ENCODE data around the gene GPR61.

Gene GPR61

DNA sequence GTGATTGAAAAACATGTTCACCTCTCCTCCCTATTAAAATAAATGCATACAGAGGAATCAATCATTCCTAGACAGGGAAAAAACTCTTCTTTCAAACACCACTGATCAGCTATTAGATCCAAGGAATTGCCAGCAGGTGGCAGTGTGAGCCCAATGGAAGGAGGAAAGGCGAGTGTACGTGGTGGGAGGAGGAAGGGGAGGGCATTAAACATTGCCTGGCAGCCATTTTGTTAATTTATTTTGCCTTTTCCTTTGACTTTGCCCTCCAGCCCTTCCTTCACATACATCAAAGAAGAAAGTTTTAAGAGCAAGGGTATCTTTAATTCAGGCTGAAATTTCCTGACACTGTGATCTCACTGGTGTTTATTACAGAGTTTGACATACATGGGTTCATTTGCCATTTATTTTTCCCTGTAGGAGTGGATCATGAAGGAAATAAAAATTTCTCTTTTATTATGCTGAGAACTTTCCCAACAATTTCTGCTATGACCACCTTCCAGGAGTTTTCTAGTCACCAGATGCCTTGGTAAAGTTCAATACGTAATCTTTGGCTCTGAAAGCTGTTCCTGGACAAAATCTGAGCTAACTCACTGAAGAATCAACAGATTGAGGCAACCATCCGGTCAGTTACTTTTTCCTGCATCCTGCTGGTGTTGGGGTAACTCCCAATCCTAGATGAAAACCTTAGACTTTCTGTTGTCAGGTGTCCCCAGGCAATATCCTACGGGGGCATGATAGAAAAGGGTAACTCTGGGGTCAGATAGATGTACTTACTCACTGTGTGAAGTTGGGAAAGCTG lies 6.8 kb downstream of the GPR61 start:
- CTCF ChIA-PET: interaction anchor here (0.6 to 3.8 kb wide), 20 partner anchors 9 to 438 kb away, joined by 3 to 42 read pairs (median 4); partner anchors contain the start of genes AHCYL1 and GNAT2
- TF ChIP-seq ARNT (IDR thresholded peaks at IDR 0.05) (no peak), CTBP1 (IDR thresholded peaks at IDR 0.05; ENCODE audit: borderline replicate concordance) (no peak)
- TF ChIP-seq, protein P1, sequence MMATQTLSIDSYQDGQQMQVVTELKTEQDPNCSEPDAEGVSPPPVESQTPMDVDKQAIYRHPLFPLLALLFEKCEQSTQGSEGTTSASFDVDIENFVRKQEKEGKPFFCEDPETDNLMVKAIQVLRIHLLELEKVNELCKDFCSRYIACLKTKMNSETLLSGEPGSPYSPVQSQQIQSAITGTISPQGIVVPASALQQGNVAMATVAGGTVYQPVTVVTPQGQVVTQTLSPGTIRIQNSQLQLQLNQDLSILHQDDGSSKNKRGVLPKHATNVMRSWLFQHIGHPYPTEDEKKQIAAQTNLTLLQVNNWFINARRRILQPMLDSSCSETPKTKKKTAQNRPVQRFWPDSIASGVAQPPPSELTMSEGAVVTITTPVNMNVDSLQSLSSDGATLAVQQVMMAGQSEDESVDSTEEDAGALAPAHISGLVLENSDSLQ (IDR thresholded peaks at IDR 0.05): peak; percentile 89
- DNase-seq (ENCODE audit: extremely low spot score): peak; percentile 93
- POLR2A ChIA-PET: interaction anchor here (0.6 to 1.9 kb wide), 8 partner anchors 9 to 228 kb away, joined by 3 to 15 read pairs (median 4); partner anchors contain the start of genes AMPD2 and GNAT2

DNA sequence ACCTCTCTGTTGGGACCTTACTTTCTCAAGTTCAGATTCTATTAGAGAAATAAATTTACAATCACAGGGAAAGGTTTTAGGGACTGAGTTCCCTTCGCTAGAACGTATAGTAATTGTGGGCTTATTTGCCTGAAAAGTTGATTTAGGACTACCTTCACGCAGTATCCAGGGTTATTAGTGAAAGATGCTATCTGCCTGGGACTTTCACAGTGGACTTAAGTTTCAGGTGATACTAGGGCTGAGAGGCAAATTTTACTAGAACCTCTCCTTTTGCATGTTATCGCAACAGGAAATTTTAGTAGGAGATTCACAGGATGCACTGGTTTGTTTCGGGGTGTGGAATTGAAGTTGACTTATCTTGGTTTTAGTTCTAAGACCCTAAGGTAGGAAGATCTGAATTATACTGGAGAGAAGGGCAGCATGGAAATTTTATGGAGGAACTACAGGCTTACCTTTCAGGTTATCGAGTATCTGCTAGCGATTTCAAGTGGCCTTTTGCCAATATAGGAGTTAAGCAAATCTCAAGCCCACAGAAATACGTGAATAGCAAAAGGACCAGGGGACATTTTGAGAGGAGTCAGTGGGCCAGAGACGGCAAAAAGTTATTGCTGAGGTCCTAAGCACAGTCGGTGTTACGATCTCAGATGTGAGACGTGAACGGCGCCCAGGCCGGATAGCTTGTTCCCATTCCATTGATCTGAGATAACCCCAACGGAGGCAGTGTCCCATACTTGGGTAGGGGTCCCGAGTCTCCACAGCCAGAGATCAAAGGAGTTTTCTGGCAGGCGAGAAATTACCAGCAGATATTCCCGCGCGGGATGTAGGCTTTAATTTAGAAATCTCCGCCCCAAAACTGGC lies 8.0 kb downstream of the GPR61 start:
- POLR2A ChIA-PET: interaction anchor here (0.7 to 3.2 kb wide), 34 partner anchors 9 to 463 kb away, joined by 3 to 79 read pairs (median 6); partner anchors contain the start of genes AHCYL1, AMIGO1, AMPD2 and GNAT2
- TF ChIP-seq ELF4 (IDR thresholded peaks at IDR 0.05) (no peak), ZNF384 (IDR thresholded peaks at IDR 0.05) (no peak), FOXK2 (IDR thresholded peaks at IDR 0.05) (no peak), LEF1 (IDR thresholded peaks at IDR 0.05; ENCODE audit: borderline replicate concordance) (no peak), L3MBTL2 (conservative IDR thresholded peaks at IDR 0.05) (no peak), HDGF (IDR thresholded peaks at IDR 0.05; ENCODE audit: borderline replicate concordance) (no peak), BHLHE40 (IDR thresholded peaks at IDR 0.05; ENCODE audit: borderline replicate concordance) (no peak), FOXA1 (IDR thresholded peaks at IDR 0.05) (no peak), FOXM1 (IDR thresholded peaks at IDR 0.05; ENCODE audit: borderline replicate concordance) (no peak), SP1 (IDR thresholded peaks at IDR 0.05) (no peak), TARDBP (IDR thresholded peaks at IDR 0.05) (no peak), ARNT (IDR thresholded peaks at IDR 0.05) (no peak), SUZ12 (IDR thresholded peaks at IDR 0.05) (no peak)
- TF ChIP-seq, protein P1 (IDR thresholded peaks at IDR 0.05): no peak
- CTCF ChIA-PET: interaction anchor here (1.3 to 3.8 kb wide), 9 partner anchors 15 to 102 kb away, joined by 4 to 42 read pairs (median 12); partner anchors contain the start of genes AMPD2 and GNAT2
- no peak for DNase-seq (ENCODE audit: extremely low spot score)

DNA sequence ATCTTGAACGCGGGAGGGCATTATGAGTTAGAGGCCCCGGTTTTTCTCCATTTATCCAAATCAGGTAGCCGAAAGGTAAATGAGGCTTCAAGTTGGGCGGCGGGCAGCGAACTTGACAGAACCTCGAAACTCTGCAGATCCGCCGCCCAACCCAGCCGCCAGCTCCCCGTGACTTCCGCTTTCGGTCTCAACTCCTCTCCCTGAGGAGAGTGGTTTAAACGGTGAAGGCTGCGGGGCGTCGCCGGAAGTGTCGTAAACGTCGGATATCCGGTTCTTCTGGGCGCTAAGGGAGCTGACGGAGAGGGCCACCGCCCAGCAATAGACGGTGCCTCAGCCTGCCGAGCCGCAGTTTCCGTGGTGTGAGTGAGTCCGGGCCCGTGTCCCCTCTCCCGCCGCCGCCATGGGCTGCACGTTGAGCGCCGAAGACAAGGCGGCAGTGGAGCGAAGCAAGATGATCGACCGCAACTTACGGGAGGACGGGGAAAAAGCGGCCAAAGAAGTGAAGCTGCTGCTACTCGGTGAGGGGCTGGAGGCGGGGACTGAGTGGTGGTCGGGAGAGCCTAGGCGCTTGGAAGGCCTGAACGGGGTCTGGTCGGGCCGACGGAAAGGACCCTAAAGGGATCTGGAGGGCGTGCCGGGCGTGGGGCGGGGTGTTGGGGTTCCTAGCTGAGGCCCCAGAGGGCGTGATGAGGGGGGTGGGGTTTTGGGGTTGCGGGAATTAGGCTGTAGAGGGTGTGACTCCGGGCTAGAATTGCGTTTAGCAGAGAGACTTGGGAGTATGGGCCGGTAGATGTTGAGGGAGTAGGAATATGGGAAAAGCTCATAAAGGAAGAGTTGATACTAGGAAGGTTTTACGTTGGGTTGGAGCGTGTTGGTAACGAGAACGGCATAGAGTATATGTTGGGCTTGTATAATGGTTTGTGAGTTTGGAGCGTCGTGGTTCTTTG lies 8.9 kb downstream of the GPR61 start, which contains the start of gene GNAI3:
GNAI3 (plus strand) TSS at position 295 of the 947 bp plus-strand sequence; CDS start at position 401, 106 bp downstream.
- CTCF ChIA-PET: interaction anchor here (0.8 to 3.2 kb wide), 9 partner anchors 15 to 121 kb away, joined by 3 to 32 read pairs (median 5); partner anchors contain the start of genes AMPD2 and GNAT2
- TF ChIP-seq FOXM1 (IDR thresholded peaks at IDR 0.05; ENCODE audit: borderline replicate concordance): no peak
- TF ChIP-seq, protein P1 (IDR thresholded peaks at IDR 0.05): peak; percentile 35; the same call in 1 of the 2 replicates
- peak; percentile 83 for TF ChIP-seq ELF4 (IDR thresholded peaks at IDR 0.05)
- peak; percentile 66 for TF ChIP-seq L3MBTL2 (conservative IDR thresholded peaks at IDR 0.05)
- POLR2A ChIA-PET: interaction anchor here (0.6 to 3.2 kb wide), 35 partner anchors 10 to 463 kb away, joined by 3 to 79 read pairs (median 5); partner anchors contain the start of genes AHCYL1, AMIGO1, AMPD2 and GNAT2
- peak; percentile 97 for DNase-seq (ENCODE audit: extremely low spot score)

DNA sequence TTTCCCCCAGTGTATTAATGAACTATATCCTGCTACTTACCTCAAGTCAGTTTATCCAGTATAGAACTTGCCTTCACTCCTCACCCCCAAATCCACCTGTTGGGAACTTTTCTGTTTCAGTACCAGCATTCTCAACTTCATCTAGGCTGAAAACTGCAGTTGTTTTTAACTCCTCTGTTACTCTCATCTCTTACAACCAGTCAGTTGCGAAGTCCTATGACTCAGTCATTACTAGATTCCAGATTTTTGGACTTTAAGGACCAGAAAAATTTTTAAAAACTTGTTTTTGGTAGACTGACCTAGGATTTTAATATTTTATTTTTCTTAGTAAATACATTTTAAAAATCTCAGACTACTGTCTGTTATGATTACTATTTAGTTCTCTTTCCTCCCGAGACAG lies 16.9 kb downstream of the GPR61 start:
- CTCF ChIA-PET: no interaction called here
- POLR2A ChIA-PET: no interaction called here
- no peak for TF ChIP-seq SUZ12 (IDR thresholded peaks at IDR 0.05)
- TF ChIP-seq ARNT (IDR thresholded peaks at IDR 0.05): no peak
- TF ChIP-seq FOXM1 (IDR thresholded peaks at IDR 0.05; ENCODE audit: borderline replicate concordance): no peak
- TF ChIP-seq BHLHE40 (IDR thresholded peaks at IDR 0.05; ENCODE audit: borderline replicate concordance): no peak
- no peak for DNase-seq (ENCODE audit: extremely low spot score)

DNA sequence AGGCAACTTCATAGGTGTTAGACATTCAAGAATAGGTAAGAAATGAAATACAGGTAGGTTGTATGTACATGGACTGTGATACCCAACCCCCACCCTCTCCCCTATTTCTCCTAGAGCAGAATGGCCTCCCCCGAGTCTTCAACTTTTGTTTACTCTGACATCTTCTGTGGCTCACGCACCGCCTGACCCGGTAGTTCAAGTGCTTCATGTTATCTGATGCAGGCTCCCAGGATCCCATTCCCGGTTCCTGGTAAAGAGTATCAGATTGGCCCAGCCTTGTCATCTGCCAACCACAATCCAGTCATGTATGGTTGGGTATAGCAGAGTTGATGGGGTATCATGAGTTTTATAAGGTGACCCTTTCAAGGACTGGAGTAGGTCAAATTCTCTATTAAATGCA lies 17.8 kb downstream of the GPR61 start:
- DNase-seq (ENCODE audit: extremely low spot score): no peak
- CTCF ChIA-PET: no interaction called here
- POLR2A ChIA-PET: no interaction called here
- TF ChIP-seq L3MBTL2 (conservative IDR thresholded peaks at IDR 0.05) (no peak), FOXA1 (IDR thresholded peaks at IDR 0.05) (no peak), ARNT (IDR thresholded peaks at IDR 0.05) (no peak), SUZ12 (IDR thresholded peaks at IDR 0.05) (no peak), SP1 (IDR thresholded peaks at IDR 0.05) (no peak), ZNF384 (IDR thresholded peaks at IDR 0.05) (no peak), FOXK2 (IDR thresholded peaks at IDR 0.05) (no peak), FOXM1 (IDR thresholded peaks at IDR 0.05; ENCODE audit: borderline replicate concordance) (no peak), TARDBP (IDR thresholded peaks at IDR 0.05) (no peak), LEF1 (IDR thresholded peaks at IDR 0.05; ENCODE audit: borderline replicate concordance) (no peak), NFRKB (IDR thresholded peaks at IDR 0.05) (no peak), CTBP1 (IDR thresholded peaks at IDR 0.05; ENCODE audit: borderline replicate concordance) (no peak), ELF4 (IDR thresholded peaks at IDR 0.05) (no peak), BHLHE40 (IDR thresholded peaks at IDR 0.05; ENCODE audit: borderline replicate concordance) (no peak), HDGF (IDR thresholded peaks at IDR 0.05; ENCODE audit: borderline replicate concordance) (no peak)
- TF ChIP-seq, protein P1 (IDR thresholded peaks at IDR 0.05): no peak
